Amygdala (tissue), 56 donors: Measurements from ENCODE around the gene CCDC61.

Source experiments
- DNase-seq, 56 donors: peaks; one replicate each; lab custom pipeline; 2025; lab: John Stamatoyannopoulos, UW

CCDC61 gene

DNA sequence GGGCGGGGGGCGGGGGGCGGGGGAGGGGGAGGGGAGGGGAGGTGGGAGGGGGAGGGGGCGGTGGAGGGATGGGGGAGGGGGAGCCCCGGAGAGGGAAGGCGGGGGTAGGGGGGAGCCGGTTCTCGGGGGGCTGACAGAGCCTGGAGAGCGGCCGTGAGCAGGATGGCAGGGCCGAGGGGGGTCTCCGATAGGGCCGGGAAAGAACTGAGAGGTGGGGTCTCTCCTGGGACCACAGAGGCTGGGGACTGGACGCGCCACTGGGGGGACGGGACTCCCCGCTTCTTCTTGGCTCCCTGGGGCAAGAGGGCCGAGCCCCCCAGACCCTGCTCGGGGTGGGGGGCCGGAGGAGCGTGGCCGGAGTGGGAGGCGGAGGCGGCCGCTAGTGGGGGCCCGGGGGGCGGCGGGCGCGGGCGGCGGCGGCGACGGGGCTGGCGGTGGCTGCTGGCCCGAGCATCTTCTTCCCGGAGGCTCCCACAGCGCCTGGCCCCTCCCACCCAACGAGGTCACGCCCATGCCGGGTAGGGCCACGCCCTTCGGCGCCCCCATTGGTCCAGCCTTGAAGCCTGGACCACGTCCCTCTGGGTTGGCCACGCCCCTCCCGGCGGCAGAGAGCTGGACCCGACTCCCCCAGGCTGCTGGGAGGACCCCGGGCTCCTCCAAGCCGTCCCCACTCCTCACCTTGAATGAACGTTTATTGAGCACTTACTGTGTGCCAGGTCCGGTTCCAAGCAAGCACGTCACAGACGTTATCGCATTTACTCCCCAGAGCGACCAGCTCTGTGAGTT is 21.5 kb upstream of the CCDC61 start, which contains the start of gene NOVA2:
Gene NOVA2 (minus strand): TSS at position 313 of the 786 bp plus-strand sequence. CDS start 514 bp downstream, outside the sequence.
- peak in 54 of 56 donors; percentile 27 to 93 (median 80) for DNase-seq

DNA sequence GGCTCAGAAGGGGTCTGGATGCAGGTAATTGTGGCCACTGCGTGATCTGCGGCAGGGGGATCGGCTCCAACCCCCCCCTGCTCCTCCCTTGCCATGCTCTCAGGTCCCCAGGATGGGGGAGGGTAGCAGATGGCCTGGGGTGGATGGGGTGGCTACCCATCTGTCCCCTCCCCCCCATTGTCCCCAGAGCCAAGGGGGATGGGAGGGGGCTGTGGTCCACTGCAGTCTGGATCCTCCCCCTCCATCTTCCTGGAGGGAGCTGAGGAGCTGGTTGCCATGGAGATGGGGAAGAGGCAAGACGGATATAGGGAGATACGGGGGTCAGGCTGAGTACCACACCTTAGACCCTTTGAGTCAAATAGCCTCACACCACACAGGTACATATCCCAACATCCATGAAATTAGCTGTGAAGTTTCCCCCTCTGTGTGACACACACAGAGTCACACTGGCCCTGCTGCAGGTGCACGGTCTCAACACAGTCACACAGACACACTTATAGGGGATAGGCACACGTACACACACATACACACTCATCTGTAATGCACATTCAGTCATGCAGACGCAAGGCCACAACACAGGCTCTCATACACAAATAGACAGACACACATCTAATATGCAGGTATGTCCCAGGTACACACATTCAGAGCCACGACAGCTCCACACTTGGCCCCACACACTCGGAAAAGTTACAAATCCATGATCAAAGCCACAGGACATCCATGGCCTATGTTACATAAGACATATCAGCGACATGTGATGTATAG is 19.8 kb upstream of the CCDC61 start:
- peak in 2 of 56 donors; percentile 8 to 16 for DNase-seq

DNA sequence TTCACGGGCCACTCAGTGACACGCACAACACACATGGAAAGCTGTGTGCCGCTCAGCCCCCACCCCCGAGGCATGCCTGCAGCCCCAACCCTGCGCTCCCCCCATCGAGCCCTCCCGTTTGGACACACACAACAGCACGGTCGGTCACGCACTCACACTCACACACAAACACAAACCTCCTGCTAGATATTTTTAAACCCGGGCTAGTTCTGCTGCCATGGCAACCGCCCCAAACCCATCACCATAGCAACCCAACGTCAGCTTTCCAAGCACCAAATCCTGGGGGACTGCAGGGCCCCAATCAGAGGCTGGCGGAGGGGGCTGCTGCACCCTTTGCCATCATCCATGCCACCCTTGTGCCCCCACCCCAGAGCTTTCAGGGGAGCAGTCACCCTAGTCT is 19.1 kb upstream of the CCDC61 start:
- peak in 38 of 56 donors; percentile 13 to 81 (median 50) for DNase-seq

DNA sequence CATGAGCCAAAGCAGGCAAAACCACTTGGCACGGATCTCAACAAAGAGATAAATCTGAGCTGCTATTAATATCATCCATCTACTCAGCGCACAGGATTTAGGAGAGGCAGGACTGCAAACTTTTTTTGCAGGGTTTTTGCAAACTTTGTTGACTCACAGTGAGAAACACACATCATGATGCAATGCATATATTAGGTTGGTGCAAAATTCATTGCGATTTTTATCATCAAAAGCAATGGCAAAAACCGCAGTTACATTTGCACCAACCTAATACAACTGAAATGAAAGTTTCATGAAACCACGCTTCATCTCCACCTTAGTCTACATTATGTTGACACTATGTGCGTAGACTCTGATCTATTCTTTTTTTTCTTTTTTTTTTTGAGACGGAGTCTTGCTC is 17.1 kb upstream of the CCDC61 start:
- no peak for DNase-seq

DNA sequence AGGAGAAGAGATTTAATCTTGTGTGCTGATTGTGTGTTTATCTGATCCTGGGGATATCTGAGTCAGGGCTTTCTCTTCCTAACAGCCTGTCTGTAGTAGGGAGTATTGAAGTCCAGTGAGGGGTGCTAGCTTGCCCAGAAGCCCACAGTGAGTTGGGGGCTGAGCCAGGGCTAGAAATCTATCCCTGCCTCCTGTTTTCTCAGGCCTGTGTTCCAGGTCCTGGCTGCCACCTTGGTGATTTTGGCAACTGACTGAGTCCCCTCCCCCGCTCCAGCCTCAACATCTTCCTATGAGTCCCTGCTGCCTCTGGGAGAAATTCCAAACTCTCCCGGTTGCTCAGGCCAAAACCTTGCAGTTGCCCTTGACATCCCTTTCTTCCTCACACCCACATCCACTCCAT is 13.9 kb upstream of the CCDC61 start:
- peak in 12 of 56 donors; percentile 12 to 39 (median 24) for DNase-seq

DNA sequence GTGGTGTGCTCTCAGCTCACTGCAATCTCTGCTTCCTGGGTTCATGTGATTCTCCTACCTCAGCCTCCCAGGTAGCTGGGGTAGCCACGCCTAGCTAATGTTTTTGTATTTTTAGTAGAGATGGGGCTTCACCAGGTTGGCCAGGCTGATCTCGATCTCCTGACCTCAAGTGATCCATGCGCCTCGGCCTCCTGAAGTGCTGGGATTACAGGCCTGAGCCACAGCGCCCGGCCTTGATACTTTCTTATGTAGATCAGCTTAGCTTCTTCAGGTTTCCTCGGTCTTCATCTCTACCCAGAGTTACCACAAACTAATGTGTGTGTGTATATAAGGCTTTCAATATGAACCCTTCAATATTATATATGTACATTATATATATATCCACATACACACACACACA is 9.9 kb upstream of the CCDC61 start:
- no peak for DNase-seq

DNA sequence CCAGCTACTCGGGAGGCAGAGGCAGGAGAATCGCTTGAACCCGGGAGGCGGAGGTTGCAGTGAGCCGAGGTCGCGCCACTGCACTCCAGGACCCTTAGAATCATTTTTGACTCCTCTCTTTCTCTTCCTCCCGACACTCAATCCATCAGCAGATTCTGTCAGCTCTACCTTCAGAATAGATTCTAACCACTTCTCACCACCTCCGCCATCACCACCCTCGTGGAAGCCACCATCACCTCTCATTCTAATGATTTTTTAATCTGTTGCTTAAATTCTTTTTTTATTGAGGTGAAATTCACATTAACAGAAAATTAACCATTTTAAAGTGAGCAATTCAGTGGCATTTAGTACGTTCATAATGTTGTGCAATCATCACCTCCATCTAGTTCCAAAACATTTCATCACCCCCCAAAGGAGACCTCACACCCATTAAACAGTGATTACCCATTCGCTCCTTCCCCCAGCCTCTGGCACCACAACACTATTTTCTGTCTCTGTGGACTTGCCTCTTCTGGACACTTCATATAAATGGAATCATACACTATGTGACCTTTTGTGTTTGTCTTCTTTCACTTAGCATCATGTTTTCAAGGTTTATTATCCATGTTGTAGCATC is 5.0 kb upstream of the CCDC61 start:
- DNase-seq = no peak

DNA sequence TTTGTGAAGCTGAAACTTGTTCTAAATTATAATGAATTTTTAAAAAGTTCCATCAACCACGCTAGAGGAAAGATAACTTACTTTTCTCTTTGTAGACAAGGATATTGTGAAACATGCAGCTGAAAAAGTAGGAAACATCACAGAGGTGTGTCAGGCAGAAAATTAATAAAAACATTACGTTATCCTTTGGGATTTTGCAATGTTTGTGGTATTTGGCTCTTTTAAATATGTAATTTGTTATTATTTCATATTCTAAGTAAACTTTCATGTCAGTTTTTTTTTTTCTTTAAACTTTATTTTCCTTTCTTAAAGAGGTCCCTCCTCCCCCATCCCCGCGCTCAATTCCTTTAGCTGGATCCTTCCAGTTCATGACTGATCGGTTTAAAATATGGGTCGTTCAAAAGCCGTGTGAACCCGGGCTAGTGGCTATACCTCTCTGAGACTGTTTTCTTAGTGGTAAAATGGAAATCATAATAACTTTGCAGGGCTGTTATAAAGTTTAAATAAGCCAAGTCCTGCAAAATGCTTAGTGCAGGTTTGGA is 740 bp upstream of the CCDC61 start:
- no peak for DNase-seq

DNA sequence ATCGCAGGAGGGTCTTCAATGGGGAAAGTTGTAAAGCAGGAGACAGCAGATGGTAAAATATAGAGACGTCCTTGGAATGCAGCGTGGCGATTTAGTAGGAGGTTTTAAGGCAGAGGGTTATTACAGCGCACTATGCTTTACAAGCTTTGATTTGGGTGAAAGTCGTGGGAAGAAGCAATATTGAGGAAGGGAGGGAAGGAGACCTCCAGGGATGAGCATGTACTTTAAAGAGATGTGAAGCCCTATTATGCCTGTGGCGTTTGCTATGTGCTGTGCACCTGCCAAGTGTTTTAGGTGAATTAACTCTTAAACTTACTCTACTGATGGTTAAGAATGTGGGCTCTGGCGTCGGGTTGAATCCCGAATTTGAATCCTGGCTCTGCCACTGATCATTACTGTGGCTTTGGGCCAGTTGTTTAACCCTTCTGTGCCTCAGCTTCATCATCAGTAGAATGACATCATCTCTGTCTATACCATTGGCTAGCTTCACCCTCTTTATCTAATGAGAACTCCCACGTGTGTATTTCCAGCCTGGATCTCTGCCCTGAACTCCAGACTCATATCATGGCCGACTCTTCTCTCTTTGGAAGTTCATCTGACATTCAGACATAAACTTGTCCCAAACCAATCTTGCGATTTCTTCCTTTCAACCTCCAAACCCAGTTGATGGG is 583 bp downstream of the CCDC61 start:
- peak in 1 of 56 donors; percentile 8 for DNase-seq

DNA sequence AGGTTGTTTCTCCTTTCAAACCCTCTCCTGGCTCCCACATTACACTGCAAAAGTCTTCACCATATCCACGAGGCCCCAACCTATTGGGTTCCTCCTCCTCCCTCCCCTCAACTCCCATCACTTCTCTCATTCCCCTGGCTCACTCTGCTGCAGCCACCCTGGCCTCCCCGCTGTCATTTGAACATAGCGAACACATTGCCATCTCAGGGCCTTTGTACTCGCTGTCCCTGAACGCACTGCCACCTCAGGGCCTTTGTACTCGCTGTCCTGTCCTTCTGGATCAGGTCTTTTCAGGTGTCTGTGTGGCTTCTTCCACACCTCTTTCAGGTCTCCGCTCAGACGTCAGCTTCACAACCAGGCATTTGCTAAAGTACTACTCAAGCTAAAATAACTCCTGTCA is 1.7 kb downstream of the CCDC61 start:
- no peak for DNase-seq

DNA sequence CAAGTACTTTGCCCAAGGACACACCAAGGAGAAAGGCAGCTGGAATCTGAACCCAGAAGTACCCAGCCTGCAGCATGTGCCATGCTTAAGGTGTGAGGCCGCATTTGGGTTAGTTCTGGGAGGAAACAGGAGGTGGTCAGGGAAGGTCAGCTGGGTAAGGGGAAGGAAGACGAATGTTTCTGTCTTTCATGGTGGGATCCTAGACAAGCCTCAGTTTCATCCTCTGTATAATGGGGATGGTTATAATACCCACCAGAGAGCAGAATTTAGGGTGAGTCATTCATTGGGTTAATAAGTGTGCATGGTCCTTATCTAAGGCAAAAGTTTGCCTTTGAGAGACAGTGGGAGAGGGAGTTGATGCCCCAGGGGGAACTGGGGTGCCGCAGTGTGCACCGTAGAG is 3.6 kb downstream of the CCDC61 start:
- DNase-seq = no peak

DNA sequence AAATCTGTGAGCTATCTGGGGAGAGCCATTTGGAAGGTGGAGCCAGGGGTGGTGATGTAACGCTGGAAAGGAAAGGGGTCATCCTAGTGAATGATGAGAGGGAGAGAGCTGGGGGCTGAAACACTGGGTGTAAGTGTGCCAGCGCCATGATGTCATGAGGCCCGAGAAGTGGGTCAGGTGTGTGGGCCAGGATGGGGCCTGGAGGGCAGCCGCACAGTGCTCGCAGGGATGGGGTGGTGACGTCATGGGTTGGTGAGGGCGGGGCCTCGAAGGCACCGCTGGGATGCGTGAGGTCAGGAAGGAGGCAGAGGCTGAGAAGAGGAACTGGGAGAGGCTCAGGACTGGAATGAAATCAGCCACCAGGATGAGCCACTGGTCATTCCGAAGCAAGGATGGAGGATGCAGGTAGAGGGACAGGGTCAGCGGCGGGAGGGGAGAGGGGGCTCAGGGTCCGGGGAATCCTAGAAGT is 4.4 kb downstream of the CCDC61 start:
- peak in 26 of 56 donors; percentile 8 to 87 (median 32) for DNase-seq

DNA sequence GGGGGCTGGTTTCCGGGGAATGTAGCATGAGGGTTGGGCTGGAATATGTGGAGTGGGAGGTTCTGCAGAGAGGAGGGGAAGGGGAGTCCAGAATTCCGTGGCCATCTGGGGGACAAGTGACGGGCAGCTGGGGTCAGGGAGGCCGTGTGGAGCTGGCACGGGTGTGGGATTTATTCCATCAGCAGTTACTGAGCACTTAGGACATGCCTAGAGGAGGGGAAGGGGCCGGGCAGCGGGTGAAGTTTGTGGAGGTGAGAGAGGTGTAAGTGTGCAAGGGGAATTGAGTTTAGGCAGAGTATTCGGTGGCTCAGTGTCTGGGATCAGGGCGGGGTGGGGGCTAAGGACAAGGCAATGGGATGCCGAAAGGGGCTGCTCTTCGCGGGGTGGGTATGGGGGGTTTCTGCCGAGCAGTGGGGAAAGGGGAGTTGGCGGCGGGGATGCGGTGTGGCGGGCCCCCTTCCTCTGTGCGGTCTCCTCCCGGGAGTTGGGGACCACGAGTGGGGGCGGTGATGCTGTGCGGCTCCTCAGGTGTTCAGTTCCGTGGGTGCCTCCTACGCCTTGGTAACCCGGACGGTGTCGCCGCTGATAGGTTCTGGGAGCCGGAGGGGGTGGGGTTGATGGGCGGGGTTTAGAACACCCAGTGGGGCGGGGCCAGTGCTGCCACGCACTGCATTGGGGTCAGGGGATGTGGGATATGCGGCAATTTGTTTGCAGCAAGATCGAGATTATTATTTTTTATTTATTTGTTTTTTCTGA is 5.4 kb downstream of the CCDC61 start:
- peak in 47 of 56 donors; percentile 12 to 81 (median 50) for DNase-seq

DNA sequence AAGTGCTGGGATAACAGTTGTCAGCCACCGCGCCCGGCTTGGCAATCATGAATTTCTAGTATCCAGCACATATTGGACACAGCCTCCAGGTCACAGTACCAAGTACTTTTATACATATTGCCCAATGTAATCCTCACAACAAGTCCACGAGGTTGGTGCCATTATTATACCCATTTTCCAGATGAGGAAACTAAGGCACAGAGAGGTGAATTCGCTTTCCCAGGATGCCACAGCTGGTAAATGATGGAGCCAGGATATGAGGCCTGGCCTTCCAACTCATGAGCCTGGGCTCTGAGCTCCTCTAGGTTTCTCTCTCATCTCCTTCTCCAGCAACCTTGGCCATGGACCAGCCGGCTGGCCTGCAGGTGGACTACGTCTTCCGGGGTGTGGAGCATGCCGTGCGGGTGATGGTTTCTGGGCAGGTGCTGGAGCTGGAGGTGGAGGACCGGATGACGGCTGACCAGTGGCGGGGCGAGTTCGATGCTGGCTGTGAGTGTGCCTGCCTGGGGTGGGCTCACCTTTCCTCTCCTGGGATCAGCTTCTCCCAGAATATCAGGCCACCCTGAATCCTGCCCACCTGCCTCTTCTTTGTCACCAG is 7.5 kb downstream of the CCDC61 start:
- no peak for DNase-seq

DNA sequence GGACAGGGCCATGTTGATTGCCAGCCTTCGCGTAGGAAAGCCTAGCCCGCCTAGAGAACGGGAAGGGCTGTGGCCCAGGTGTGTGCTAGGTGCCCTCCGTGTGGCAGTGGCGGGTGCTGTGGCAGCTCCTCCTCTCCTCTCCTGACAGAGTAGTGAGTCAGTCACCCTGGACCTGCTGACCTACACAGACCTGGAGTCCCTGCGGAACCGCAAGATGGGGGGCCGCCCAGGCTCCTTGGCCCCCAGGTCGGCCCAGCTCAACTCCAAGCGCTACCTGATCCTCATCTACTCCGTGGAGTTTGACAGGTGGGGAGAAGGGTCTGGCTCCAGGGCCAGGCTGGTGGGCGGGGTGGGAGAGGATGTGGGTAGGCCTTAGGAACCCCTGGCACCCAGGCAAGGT is 11.1 kb downstream of the CCDC61 start:
- DNase-seq = no peak

DNA sequence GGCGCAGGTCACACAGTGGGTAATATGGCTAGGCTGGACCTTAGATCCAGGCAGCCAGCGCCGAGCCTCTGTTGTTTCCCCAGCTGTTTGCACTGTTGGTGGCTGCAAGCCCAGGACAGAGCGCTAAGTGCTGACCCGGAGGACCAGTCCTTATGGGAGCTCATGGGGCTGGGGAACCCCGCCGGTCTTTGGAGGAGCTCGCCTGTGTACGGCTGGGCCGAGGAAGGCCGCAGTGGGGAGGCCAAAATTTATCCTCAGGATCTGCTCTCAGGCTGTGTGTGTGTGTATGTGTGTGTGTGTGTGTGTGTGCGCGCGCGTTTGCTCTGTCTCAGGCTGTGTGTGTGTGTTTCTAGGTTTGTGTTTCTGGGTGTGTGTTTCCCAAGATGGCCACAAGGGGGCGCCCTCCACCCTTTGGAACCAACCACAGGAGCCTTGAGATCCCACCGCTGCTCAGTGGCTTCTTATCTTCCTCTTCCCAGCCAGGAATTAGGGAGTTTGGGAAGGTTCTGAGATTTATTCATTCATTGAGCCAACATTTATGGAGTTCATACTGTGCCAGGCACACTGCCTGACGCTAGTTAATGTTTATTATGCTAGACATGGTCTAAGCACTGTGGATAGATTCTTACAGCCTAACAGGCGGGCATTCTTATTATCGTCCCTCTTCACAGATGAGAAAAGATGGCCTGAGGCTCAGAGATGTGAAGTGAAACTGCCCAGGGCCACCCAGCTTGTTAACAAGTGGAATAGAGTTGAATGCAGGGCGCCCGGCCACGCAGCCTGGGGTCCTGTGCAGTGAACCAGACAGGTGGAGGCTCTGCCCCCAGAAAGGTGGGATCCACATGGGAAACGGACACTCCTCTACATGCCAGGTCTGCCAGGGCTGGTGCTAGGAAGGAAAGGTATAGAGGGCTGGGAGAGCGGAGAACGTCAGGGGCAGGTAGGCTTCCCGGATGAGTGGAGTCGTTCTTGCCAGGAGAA is 14.6 kb downstream of the CCDC61 start:
- DNase-seq = peak in 49 of 56 donors; percentile 22 to 89 (median 59)

DNA sequence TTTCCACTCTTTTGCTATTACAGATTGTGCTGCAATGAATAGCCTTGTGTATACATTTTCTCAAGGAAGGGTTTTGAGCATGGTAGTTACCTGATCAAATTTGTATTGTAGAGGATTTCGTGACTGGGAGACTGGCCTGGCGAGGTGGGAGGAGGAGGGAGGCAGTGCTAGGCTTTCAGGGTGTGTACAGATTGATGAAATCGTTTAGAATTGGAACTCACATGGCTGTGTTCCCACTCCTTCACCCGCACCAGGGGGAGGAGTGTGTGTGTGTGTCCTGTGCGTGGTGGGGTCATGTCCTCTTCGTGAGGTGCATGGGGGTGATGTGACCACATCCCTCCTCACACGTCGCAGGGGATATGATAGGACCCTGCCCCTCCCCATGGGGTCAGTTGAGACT is 19.3 kb downstream of the CCDC61 start:
- no peak for DNase-seq
